Astrocyte (in vitro differentiated cells and primary cell): ENCODE results near the gene NDUFA3. TPM values are rescaled to one million over a fixed set of nuclear protein-coding genes. Genes with fewer than 3 reads are reported as not detected.

Experiments used
- DNase-seq: peaks from one replicate; pipeline ENCODE4 v3.0.0-alpha.2; 2010; ENCODE audit warnings: low read depth
- FAIRE-seq: peaks from 2 replicates; lab custom pipeline; 2011; peaks lifted over from hg19 to GRCh38; lab: Jason Lieb, UNC
- H2AFZ ChIP-seq: 2 replicates; pipeline ENCODE4 v1.6.0; 2012; ENCODE audit warnings: low read depth, low read length, inconsistent platforms
- H3K27ac ChIP-seq: 2 replicates; pipeline ENCODE4 v1.5.1; 2011; ENCODE audit warnings: low read depth, low read length, inconsistent platforms
- H3K27me3 ChIP-seq: 2 replicates; pipeline ENCODE4 v1.6.0; 2011; ENCODE audit warnings: low read length, inconsistent platforms; ENCODE audit not compliant: insufficient read depth
- H3K36me3 ChIP-seq: 2 replicates; pipeline ENCODE4 v1.5.1; 2011; ENCODE audit warnings: low read length, inconsistent platforms; ENCODE audit not compliant: insufficient read depth
- H3K4me1 ChIP-seq: 2 replicates; pipeline ENCODE4 v1.5.1; 2011; ENCODE audit warnings: low read length, inconsistent platforms; ENCODE audit not compliant: insufficient read depth
- H3K4me2 ChIP-seq: 2 replicates; pipeline ENCODE4 v1.6.0; 2012; ENCODE audit warnings: low read length, inconsistent platforms
- H3K4me3 ChIP-seq: 2 replicates; pipeline ENCODE4 v1.5.1; 2011; ENCODE audit warnings: low read depth, mild to moderate bottlenecking, low read length, inconsistent platforms; ENCODE audit not compliant: insufficient read depth
- H3K79me2 ChIP-seq: 2 replicates; pipeline ENCODE4 v1.6.0; 2012; ENCODE audit warnings: mild to moderate bottlenecking, low read length, inconsistent platforms; ENCODE audit not compliant: insufficient read depth
- H3K9ac ChIP-seq: 2 replicates; pipeline ENCODE4 v1.6.0; 2012; ENCODE audit warnings: mild to moderate bottlenecking, low read length, inconsistent platforms
- H3K9me3 ChIP-seq: 2 replicates; pipeline ENCODE4 v1.5.1; 2012; ENCODE audit warnings: low read depth, mild to moderate bottlenecking, low read length, inconsistent platforms; ENCODE audit not compliant: insufficient read depth
- H4K20me1 ChIP-seq: 2 replicates; pipeline ENCODE4 v1.6.0; 2012; ENCODE audit warnings: low read length, inconsistent platforms; ENCODE audit not compliant: insufficient read depth
- H3K27ac Mint-ChIP-seq: one replicate; pipeline ENCODE4 v1.8.0; 2021; ENCODE audit warnings: mild to moderate bottlenecking, mixed read lengths; ENCODE audit not compliant: unreplicated experiment
- H3K27me3 Mint-ChIP-seq: one replicate; pipeline ENCODE4 v1.8.0; 2021; ENCODE audit warnings: low read depth, mixed read lengths; ENCODE audit not compliant: unreplicated experiment
- H3K36me3 Mint-ChIP-seq: one replicate; pipeline ENCODE4 v1.8.0; 2021; ENCODE audit warnings: low read depth, mixed read lengths; ENCODE audit not compliant: unreplicated experiment
- H3K4me1 Mint-ChIP-seq: one replicate; pipeline ENCODE4 v1.8.0; 2021; ENCODE audit warnings: low read depth, mixed read lengths; ENCODE audit not compliant: unreplicated experiment
- H3K4me3 Mint-ChIP-seq: one replicate; pipeline ENCODE4 v1.8.0; 2021; ENCODE audit warnings: mild to moderate bottlenecking, moderate library complexity, mixed read lengths; ENCODE audit not compliant: unreplicated experiment
- H3K9me3 Mint-ChIP-seq: one replicate; pipeline ENCODE4 v1.8.0; 2021; ENCODE audit warnings: mild to moderate bottlenecking, mixed read lengths; ENCODE audit not compliant: unreplicated experiment
- EZH2 ChIP-seq: IDR thresholded peaks from 2 replicates; pipeline ENCODE4 v1.6.1; 2012; ENCODE audit warnings: mild to moderate bottlenecking, low read length, inconsistent platforms; ENCODE audit not compliant: insufficient read depth
- total RNA-seq: library from RNA; stranded (reverse); gene quantifications from 2 replicates; pipeline ENCODE4 v1.2.1, GENCODE V29; 2021
- TF ChIP-seq, protein P1 (sequence below): IDR thresholded peaks from 2 replicates; pipeline ENCODE4 v1.5.1; 2011; ENCODE audit warnings: low read depth, mild to moderate bottlenecking, inconsistent platforms, low read length, moderate library complexity; ENCODE audit not compliant: insufficient read depth

The NDUFA3 gene
- total RNA-seq, 1 donor from 2014 or later = 99.2 TPM

- Histone ChIP-seq H3K4me3 (no peak within 1 kb of the TSS), H3K27ac (no peak within 1 kb of the TSS), H4K20me1 (no peaks in the 10 kb centered on the region), H3K4me1 (peaks cover 8% of the 10 kb centered on the region), H3K9ac (no peak within 1 kb of the TSS), H3K27me3 (no peaks in the 10 kb centered on the region), H3K79me2 (peaks cover 19% of the 10 kb centered on the region), H3K36me3 (no peaks in the 10 kb centered on the region), H3K4me2 (no peak within 1 kb of the TSS), H2AFZ (no peak within 1 kb of the TSS), H3K9me3 (no peaks in the 10 kb centered on the region)
- Mint-ChIP-seq H3K4me1 (no peaks in the 10 kb centered on the region), H3K9me3 (no peaks in the 10 kb centered on the region), H3K36me3 (peaks cover 3% of the 10 kb centered on the region), H3K27me3 (peaks cover 3% of the 10 kb centered on the region), H3K27ac (peak within 1 kb of the TSS; percentile 18), H3K4me3 (no peak within 1 kb of the TSS)
- no peak for DNase-seq
- no peak for TF ChIP-seq EZH2
- TF ChIP-seq, protein P1, sequence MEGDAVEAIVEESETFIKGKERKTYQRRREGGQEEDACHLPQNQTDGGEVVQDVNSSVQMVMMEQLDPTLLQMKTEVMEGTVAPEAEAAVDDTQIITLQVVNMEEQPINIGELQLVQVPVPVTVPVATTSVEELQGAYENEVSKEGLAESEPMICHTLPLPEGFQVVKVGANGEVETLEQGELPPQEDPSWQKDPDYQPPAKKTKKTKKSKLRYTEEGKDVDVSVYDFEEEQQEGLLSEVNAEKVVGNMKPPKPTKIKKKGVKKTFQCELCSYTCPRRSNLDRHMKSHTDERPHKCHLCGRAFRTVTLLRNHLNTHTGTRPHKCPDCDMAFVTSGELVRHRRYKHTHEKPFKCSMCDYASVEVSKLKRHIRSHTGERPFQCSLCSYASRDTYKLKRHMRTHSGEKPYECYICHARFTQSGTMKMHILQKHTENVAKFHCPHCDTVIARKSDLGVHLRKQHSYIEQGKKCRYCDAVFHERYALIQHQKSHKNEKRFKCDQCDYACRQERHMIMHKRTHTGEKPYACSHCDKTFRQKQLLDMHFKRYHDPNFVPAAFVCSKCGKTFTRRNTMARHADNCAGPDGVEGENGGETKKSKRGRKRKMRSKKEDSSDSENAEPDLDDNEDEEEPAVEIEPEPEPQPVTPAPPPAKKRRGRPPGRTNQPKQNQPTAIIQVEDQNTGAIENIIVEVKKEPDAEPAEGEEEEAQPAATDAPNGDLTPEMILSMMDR = no peak
- FAIRE-seq = no peak
These were observed 2.1 kb upstream of the NDUFA3 start, which contains the start of gene OSCAR for GRCh38 chr19:54100561-54100960. Gene OSCAR, minus strand, starts transcription at chr19:54100803. Its CDS starts 11 bp downstream, at chr19:54100792.

DNA sequence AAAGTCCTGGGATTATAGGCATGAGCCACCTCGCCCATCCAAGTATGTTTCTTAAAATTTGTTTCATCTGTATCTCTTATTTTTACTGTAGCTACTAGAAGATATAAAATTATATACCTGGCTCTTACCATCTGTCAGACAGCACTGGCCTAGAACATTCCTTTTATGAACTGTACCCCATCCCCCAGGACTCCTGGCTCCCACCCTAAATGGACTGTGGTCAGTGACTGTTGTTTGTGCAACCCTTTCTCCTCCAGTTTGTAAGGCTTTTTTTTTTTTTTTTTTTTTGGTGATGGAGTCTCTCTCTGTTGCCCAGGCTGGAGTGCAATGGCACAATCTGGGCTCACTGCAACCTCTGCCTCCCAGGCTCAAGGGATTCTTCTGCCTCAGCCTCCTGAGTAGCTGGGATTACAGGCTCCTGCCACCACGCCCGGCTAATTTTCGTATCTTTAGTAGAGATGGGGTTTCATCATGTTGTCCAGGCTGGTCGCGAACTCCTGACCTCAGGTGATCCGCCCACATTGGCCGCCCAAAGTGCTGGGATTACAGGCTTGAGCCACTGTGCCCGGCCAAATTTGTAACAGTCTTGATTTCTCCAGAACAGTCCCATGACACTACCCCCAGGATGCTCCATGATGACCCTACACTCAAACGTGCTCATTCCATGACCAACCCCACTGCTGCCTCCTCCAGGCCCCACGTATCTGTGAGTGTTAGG lies 2.5 kb downstream of the NDUFA3 start:
- Mint-ChIP-seq H3K4me1 (no peaks in the 10 kb centered on the region), H3K4me3 (no peak overlapping the region), H3K27me3 (no peaks in the 10 kb centered on the region), H3K9me3 (no peaks in the 10 kb centered on the region), H3K36me3 (peaks cover 12% of the 10 kb centered on the region), H3K27ac (no peak overlapping the region)
- H3K79me2 ChIP-seq = peaks cover 30% of the 10 kb centered on the region
- H4K20me1 ChIP-seq = peaks cover 7% of the 10 kb centered on the region
- TF ChIP-seq EZH2 = no peak
- TF ChIP-seq, protein P1 = no peak
- DNase-seq (no peak), FAIRE-seq (no peak)
- no peak overlapping the region for H3K4me3 ChIP-seq
- H3K27me3 ChIP-seq = no peaks in the 10 kb centered on the region
- no peak overlapping the region for H3K4me2 ChIP-seq
- H3K27ac ChIP-seq = no peak overlapping the region
- H3K4me1 ChIP-seq = peaks cover 3% of the 10 kb centered on the region
- H3K9ac ChIP-seq = no peak overlapping the region
- no peaks in the 10 kb centered on the region for H3K9me3 ChIP-seq
- H2AFZ ChIP-seq = no peak overlapping the region
- peaks cover 5% of the 10 kb centered on the region for H3K36me3 ChIP-seq

DNA sequence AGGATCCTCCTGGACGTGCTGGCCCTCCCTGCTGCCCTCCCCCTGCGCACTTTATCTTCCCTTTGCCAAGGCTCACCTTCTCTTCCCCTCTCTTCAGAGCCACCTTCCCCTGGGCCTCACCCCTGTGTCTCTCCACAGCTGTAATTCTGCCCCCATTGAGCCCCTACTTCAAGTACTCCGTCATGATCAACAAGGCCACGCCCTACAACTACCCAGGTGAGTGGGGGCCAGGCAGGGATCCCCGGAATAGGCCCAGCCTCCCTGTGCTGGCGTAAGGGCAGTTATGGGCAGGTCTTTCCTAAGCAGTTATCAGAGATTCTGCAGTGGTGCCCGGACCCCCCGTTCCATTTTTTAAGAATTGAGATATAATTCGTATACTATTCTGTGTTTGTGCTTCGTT lies 3.1 kb downstream of the NDUFA3 start:
- H3K9me3 ChIP-seq = no peaks in the 10 kb centered on the region
- H3K27ac ChIP-seq = no peak overlapping the region
- no peak overlapping the region for H3K9ac ChIP-seq
- DNase-seq = no peak
- H3K27me3 ChIP-seq = no peaks in the 10 kb centered on the region
- Mint-ChIP-seq H3K9me3 (no peaks in the 10 kb centered on the region), H3K36me3 (peaks cover 16% of the 10 kb centered on the region), H3K27ac (no peak overlapping the region), H3K27me3 (no peaks in the 10 kb centered on the region), H3K4me3 (no peak overlapping the region), H3K4me1 (no peaks in the 10 kb centered on the region)
- H3K4me2 ChIP-seq = no peak overlapping the region
- H3K4me3 ChIP-seq = no peak overlapping the region
- H3K36me3 ChIP-seq = peaks cover 5% of the 10 kb centered on the region
- peaks cover 3% of the 10 kb centered on the region for H3K4me1 ChIP-seq
- TF ChIP-seq EZH2 = no peak
- TF ChIP-seq, protein P1 = no peak
- FAIRE-seq = no peak
- peaks cover 30% of the 10 kb centered on the region for H3K79me2 ChIP-seq
- H2AFZ ChIP-seq = no peak overlapping the region
- peaks cover 13% of the 10 kb centered on the region for H4K20me1 ChIP-seq
